Hematopoietic multipotent progenitor cell (in vitro differentiated cells): ENCODE results near the gene MCTP2. TPM values are rescaled to one million over a fixed set of nuclear protein-coding genes. Genes with fewer than 3 reads are reported as not detected.
A peak's percentile ranks its signal among the peaks of the same experiment; 100 is the strongest.

Experiments
- DNase-seq, 3 donors: peaks; one replicate each; pipeline ENCODE4 v3.0.0-alpha.2; 2011 to 2015; ENCODE audit warnings: low read depth in 2 of 3, low spot score in 2 of 3
- total RNA-seq: library from RNA; depleted of rRNA; stranded (reverse); fragments of >200 nt; gene quantifications from one replicate; pipeline ENCODE4 v1.2.3, GENCODE V29; 2012

MCTP2 gene
- total RNA-seq, 1 donor: 94.8 TPM

DNA sequence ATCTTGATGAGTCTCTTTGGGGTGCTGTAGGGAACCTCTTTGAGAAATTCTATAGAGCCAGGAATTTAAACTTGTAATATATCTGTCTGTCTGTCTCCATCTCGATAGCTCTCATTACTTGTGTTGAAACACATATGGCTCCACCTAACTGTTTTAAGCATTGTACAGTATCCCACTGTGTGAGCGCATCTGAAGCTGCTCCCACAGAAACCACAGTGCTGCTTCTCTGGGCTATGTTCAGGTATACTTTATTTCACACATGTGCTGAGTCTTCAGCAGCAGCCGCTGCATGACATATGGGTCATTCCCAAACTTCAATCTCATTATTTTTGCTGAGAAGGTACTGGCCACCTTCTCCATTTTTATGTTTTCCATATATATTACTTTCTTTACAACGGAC is 63.9 kb downstream of the MCTP2 start:
- no peak for DNase-seq

DNA sequence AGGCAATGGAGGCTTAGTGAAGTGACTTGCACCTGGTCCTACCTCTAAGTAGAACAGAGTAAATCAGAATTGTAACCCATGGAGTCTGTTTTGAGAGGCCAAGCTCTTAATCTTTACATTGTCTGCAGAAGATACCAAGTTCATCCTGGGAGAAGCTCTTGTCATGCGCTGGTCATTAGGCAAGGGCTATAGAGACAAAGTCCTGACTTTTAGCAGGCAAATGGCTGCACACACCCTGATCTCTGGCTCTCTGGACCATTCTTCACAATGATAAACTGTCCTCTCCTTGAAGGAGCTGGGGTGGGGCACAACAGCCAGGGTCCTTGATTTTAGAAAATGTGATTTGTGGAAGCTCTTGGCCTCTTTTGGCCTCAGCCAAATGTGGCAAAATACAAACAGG is 65.4 kb downstream of the MCTP2 start:
- no peak for DNase-seq

DNA sequence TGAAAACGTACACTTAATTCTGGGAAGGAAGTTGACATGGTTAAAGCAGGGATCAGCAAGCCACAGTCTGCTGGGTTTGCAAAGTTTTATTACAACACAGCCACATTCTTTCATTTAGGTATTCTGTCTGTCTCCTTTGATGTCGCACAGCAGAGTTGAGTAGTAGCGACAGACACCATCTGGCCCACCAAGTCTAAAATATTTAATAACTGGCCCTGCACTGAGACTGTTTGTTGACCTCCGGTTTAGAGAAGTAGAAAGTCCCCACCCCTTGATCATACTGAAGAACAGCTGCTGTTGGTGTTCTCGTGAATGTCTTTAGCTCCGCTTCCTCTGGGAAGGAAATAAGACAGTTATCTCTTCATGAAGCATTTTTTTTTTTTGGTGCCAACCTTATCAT is 66.2 kb downstream of the MCTP2 start:
- peak in 2 of 3 donors; percentile 57 for DNase-seq

DNA sequence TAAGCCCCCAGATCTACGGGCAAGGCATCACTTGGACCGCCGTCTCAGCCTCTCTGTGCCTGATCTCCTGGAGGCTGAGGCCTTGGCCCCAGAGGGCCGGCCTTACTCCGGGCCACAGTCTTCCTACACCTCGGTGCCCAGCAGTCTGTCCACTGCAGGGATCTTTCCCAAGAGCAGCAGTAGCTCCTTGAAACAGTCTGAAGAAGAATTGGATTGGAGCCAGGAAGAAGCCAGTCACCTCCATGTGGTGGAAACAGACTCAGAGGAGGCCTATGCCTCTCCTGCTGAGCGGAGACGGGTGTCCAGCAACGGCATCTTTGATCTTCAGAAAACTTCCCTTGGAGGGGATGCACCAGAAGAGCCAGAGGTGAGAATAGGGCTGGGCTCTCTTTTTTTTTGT is 67.0 kb downstream of the MCTP2 start:
- no peak for DNase-seq

DNA sequence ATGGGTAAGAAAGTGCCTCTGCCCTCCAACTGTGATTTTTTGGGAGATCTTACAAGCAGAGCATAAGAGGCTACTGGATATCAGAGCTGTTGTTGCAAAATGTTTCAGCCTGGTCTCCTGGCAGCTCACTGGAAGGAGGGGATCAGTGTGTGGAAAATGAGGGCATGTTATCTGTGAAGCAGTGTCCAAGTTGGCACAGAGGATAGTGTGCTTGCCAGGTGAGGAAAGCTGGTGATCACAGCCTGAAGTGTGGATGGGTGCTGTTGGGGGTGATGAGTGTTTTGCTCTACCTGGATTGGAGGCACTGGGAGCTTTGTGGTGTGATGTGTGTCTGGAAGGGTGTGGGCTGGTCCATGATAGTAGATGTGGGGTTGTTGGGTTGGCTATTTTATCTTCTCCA is 69.3 kb downstream of the MCTP2 start:
- DNase-seq: no peak

DNA sequence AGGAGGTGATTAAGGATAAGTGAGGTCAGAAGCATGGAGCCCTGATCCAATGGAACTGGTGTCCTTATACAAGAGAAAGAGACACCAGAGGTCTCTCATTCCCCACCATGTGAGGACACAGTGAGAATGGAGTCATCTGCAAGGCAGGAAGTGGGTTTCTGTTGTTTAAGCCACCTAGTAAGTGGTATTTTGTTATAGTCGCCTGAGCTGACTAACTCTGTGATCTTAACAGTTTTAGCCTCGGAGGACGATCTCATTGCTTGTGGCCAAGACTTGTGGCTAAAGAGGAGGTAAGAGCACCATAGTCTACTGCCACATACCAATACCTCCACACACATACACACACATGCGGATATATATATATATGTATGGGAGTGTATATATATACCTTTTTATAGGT is 73.8 kb downstream of the MCTP2 start:
- DNase-seq: peak in 1 of 3 donors; percentile 46

DNA sequence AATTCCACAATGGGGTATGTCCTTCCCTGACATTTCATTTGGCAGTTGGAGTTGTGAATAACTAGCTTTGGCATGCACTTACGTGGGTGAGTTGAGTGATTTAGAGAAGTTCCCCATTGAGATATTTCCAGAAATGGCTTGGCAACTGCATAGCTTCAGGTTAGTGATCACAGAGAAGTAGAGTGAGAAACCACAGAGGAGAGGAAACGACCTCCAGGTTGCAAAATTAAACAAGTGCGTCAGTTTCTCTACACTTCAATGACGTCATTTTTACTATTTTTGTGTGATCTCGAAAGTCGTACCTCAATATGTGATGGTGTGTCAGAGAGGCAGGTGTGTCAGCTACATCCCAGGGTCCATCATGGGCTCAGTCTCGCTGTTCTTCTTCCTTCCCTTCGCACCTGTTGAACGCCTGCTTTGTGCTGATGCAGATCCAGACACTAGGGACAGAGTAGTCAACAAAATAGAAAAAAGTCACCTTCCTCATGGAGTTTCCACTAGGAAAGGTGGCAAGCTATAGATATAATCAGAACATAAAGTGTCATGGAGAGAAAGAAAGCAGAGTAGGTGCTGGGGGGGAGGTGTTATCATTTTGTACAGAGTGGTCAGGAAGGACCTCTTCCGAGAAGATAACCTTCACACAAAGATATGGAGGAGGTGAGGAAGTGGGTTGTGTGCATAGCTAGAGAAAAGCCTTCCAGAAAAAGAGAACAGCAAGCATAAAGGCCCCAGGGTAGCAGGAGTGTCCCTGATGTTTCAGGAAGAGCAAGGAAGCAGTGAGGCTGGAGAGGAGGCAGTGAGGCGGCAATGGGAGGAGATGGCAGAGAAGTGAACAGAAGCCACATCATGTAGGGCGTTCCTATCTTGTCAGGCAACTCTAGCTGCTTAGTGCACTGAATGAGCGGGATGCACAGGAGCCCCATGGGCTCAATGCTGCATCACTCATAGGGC is 75.6 kb downstream of the MCTP2 start:
- peak in 2 of 3 donors; percentile 65 to 83 for DNase-seq

DNA sequence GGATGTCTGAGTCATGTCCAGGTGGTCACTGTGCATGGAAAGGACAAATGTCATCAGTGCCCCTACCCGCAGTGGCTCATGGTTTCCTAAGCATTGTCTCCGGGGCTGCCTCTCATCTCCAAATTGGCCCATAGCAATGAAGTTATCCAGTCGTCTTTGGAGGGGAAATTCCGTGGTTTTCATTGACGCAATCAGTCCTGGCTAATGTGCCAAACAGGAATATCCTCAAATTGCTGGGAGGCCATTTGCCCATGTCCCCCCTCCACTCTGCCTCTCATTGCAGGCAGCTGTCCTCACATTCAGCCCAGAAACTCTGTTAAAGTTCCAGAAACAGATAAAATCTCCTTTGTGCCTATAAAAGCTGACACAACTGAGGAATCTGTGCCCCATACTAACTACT is 81.6 kb downstream of the MCTP2 start:
- DNase-seq: no peak

DNA sequence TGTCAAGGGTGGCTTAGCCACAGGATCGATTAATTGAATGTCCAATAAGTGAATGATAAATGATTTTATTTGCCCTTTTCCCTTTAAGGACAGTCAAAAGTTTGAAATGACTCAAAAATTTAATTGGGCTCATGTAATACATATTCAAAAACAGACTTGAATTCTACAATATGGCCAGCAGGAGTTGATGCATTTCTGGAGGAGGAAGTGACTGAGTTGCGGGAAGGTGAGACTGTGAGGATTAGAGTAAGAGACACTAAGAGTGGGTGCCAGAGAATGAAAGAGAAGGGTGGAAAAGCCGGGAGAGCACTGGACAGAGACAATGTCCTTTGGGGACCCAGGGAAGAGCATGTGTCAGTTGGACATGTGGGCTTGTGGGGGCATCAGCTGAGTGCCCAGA is 83.3 kb downstream of the MCTP2 start:
- DNase-seq: no peak

DNA sequence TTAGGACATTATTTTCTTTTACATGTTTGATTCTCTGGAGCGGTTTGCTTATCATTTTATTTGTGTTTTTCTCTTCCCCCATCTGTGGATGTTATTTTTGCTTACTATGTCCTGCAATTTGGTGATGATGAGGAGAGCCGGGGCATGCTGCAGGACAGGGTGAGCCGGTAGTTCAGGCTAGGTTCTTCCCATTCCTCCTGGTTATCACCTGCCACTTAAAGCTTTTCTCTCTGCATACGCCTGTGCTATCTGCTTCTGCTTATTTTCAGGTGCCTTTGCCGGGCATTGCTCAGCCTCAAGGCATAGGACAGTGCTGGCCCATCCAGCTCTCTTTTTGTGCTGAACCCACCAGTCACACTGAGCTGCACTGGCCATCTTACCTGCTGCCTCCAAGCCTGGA is 85.8 kb downstream of the MCTP2 start:
- DNase-seq: no peak

DNA sequence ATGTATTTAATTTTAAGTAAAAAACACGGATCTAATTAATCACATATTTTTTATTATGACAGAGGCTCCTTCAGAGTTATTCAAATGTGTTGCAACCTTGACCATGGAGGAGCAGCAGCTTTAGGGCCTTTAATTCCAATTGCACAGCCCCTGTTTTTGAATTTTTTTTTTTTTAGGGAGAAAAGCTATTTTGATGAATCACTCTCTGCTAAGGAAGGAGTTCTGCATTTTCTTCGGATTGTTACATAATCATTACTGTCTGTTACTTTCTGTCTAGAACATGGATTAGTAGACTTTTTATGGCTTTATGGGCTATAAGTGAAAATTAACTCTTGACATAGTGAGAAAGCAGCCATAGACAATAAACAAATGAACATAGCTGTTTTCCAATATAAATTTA is 90.8 kb downstream of the MCTP2 start:
- no peak for DNase-seq

DNA sequence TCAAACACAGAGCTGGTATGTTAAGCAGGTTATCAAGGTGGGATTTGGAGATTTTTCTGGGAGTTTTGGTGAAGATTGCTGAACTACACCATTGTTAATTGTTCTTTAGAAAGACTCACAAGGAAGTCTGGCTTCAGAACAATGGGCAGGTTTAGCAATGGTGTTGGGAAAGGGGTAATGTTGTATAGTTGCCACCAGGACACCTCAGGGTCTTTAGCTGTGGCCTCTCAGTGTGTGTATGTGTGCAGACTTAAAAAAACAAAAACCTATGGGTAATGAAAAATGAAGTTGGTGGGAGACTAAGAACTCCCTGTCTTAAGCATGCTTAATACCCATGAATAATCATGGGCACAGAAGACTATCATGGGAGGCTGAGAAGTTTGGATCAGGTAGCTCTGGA is 91.7 kb downstream of the MCTP2 start:
- DNase-seq: no peak

DNA sequence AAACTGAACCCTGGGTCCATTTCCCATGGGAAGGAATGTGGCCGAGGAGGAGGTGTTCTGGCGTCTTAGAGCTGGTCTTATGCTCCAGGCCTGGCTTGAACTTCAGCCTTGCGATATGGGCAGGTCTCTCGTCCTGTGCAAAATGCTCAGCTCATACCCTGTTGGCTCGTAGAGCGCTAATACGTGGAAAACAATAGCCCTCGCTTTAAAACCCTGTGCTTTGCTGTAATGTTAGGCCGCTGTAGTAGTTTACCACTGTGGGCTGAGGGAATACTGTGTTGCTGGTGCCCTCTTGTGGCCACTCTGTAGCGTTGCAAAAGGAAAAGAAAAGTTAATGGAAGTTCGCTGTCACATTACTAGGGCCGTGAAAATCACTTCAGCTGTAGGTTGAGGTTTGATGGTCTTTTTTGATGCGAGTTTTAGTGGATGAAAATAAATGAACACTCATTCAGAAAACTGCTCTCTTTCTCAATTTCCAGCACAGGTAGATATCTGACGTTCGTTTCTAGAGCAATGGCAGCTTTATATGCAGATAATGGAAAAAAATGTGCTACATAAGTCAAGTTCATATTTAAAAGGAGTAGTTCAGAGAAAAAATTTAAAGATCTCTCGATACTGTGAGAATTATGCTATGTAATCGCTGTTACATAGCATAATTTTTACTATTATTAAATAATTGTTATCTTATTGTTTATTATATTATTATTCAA is 92.9 kb downstream of the MCTP2 start:
- DNase-seq: peak; percentile 29 to 81 (median 76)

DNA sequence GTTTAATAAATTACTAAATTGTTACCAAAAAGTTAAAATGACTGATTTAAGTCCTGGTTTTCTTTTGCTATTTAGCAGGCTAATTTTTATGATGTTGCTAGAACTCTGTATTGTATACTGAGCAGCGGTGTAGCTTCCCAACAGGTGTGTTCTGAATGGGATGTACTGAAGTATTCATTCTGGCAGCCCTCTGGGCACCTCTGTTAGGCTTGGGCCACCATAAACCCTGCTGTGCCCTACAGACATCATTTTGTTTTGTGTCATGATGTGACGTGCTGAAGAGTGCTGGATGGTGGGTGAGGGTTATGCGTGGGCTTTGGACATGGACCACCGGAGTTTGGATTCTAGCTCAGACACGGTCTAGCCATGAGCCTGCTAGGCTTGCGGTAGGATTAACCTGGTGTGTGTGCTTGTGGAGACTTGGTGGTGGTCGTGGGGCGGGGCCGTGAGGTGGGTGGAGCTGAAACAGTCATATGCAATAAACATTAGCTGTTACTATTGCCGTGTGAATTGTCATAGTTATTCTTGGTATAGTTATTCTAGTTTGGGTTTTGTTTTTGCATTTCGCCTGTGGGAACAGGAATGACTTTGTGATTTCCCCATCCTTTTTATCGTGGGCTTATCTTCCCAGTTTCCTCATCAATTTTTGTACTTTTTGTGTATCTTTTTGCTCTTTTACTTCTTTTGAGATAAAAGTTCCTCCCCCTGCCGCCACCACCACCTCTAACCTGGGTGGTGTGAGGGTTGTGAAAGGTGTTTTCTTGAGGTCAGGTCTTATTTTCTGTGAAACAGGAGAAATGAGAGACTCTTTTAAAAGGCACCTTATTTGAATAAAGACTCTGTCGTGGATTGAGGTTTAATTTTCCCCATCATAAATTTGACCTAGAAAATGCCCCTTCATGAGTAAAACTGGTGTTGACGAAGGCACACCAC is 93.7 kb downstream of the MCTP2 start:
- no peak for DNase-seq

DNA sequence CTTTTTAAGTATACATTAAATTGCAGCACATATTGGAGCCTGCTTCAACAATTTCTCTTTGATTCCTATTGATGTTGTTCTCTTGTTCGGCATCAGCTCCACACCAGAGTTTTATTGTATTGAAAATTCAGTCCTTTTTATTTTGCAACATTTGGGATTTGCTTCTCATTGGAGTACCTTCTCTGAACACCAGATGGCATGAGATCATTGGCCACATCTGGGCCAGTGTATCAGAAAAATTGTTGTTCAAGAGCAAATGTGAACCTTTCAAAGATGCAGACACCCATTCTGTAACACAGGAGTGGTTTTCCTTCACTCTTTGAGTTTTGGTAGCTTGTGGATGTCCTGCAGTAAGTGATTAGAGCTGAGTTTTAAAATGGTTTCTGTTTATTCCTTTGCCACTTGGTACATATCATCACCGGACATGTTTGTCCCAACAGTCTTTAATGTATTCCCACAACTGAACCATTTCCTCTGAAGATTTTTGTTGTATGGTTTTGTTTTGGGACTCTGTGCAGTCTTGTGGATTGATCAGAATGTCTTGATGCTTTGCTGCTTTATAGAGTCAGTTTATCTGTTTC is 96.1 kb downstream of the MCTP2 start:
- peak in 2 of 3 donors; percentile 31 to 65 for DNase-seq

DNA sequence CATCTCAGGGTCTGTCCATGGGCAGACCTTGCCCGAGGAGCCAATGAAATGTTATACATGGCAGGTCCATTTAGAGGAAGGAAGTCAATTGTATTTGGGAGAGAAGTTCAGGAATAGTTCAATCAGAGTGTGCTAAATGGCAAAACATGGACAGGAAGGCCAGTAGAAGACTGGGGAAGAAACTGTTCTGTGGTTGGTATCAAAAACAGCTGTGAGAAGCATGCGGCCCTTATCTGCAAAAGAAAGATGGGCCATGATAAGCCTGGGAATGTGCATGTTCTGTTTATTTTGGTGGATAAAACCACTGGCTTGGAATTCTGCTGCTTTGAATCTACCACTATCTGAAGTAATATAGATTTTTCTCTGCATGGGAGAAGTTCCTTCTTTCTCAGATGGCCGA is 100.4 kb downstream of the MCTP2 start:
- DNase-seq: no peak

DNA sequence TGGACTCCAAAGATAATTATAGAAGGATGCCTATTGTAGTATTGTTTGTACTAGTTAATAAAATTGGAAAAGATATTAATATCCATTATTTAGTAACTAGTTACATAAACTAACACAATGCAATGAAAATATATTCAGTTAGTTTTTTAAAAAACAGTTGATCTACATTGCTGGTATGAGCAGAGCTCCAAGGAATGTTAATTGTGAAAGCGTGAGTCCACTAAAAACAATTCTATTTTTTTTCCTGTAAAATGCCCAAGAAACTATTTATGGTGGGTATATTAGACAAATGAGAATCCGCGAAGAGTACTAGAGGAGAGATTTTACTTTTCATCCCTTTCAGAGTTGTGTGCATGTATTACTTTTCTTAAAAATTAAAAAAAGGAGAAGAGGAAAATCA is 104.3 kb downstream of the MCTP2 start:
- no peak for DNase-seq

DNA sequence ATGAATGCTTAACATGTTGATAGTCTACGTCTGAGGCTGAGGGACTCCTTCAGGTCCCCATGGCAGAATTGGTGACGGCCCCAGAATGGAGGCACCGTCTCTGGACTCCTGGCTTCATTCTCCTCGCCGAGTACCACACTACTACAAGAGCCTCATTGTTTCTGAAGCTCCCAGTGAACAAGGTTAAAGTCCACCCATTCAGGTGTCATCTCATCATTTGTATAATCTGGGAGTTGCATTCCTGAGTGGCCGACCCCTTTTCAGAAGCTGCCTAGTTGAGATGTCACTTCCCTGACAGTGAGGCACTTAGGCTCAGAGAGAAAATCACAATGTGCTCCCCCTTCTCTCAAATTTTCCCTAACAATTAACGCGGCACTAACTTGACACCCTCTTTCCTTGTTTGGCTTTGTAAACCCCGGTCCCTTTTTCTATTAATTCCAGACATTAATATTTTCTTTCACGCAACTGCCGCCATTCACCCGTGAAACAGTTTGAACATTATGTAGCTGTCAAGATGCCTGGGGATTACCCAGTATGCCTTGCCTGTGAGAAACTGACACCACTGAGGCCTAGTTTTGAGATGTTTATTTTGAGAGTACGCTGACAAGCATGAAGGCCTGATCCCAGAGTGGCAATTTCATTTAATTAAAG is 105.6 kb downstream of the MCTP2 start:
- DNase-seq: no peak

DNA sequence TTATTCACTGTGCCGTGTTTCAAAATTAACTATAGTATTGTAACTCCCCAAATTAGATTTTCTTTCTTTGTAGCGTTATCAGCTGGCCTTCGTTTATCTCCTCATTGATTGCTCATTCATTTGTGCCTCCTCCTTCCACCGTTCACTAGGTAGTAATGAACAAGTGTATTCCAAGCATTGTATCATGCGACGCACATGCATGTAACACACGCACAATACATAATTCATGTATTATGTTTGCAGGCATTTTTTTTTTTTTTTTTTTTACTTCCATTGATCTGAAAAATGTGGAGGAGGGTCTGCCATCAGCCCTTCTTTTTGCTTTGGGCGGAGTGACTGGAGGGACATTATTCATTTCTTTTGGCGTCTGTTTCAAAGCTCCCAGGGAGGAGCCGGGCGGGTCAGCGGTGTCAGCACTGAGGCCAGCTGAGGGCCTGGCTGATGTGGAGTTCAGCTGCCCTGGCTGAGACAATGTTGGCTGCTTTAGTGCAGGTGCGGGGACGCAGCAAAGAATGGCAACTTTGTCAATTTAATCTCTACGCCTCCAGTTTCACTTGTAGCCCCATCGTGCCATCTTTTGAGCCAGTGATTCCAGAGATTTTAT is 107.0 kb downstream of the MCTP2 start:
- no peak for DNase-seq

DNA sequence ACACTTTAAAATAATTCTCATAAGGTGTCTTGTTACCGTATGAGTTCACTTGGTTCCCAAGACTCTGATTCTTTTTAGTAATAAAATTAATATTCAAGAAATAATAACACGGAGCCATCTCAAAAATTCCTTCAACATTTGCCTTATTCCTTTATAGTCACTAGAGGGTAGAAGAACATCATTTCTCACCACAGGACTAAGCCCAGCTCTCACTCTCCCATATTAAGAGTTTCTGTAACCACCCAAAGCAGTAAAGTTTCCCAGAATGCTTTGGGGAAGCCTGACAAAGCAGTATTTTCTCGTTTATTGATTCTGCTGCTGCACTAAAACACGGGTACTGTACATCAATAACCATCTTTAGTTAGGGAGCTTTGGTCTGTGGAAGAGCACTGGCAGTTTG is 114.9 kb downstream of the MCTP2 start:
- DNase-seq: no peak
